ENCODE results near the gene ABCG8.

DNA sequence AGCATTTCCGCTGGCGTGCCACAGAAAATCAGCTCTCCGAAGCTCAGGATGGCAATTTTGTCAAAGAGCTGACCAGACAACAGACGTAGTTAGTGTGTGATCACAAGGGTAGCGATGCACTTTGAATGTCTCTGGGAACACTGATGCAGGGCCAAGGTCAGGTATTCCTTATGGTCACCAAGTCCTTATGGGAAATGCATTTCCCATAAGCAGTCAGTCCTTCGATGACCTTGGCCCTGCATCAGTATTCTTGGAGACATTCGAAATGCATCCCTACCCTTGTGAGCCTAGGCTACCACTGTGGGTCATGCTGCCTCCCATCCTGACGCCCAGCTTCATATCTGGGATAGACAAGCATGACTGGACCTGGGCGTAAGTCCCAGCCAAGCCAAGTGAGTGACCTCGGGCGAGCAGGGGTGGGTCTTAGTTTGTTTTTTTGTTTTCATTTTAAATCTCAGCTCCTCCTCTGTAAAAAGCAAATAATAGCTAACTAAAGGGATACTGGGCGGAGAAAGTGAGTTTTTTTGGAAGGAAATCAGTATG, 13.7 kb upstream of the ABCG8 start:
- TF ChIP-seq, protein P1, sequence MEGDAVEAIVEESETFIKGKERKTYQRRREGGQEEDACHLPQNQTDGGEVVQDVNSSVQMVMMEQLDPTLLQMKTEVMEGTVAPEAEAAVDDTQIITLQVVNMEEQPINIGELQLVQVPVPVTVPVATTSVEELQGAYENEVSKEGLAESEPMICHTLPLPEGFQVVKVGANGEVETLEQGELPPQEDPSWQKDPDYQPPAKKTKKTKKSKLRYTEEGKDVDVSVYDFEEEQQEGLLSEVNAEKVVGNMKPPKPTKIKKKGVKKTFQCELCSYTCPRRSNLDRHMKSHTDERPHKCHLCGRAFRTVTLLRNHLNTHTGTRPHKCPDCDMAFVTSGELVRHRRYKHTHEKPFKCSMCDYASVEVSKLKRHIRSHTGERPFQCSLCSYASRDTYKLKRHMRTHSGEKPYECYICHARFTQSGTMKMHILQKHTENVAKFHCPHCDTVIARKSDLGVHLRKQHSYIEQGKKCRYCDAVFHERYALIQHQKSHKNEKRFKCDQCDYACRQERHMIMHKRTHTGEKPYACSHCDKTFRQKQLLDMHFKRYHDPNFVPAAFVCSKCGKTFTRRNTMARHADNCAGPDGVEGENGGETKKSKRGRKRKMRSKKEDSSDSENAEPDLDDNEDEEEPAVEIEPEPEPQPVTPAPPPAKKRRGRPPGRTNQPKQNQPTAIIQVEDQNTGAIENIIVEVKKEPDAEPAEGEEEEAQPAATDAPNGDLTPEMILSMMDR (IDR thresholded peaks at IDR 0.05): no peak
- TF ChIP-seq POLR2A (IDR thresholded peaks at IDR 0.05): no peak

All from lower leg skin (tissue), 3 donors.